CD14-positive monocyte (primary cell): Measurements from ENCODE around the gene BLID. TPM values are rescaled to one million over a fixed set of nuclear protein-coding genes. Genes with fewer than 3 reads are reported as not detected.

Experiments
- DNase-seq, 3 donors: peaks; one replicate each; pipeline ENCODE4 v3.0.0-alpha.2; 2011 to 2022
- H2AFZ ChIP-seq: 2 replicates; pipeline ENCODE4 v1.6.0; 2012; ENCODE audit warnings: mild to moderate bottlenecking, low read depth, low read length, inconsistent platforms; ENCODE audit not compliant: insufficient read depth, poor library complexity, severe bottlenecking
- H3K27ac ChIP-seq, 2 donors: 1 replicate in 1 of 2; 2 replicates in 1 of 2; pipeline ENCODE4 v1.5.1; 2012 to 2013; ENCODE audit warnings: low read length in 2 of 2, control low read depth in 1 of 2, inconsistent platforms in 1 of 2, low read depth in 1 of 2, mild to moderate bottlenecking in 1 of 2
- H3K27me3 ChIP-seq, 2 donors: one replicate each; pipeline versions ENCODE4 v1.6.0 to v1.6.1; 2011 to 2013; ENCODE audit warnings: low read length in 2 of 2; ENCODE audit not compliant: control insufficient read depth in 2 of 2, insufficient read depth in 2 of 2
- H3K36me3 ChIP-seq, 2 donors: replicated peaks in 1 of 2; 1 replicate in 1 of 2; 2 replicates in 1 of 2; pipeline versions ENCODE4 v1.5.1 to v1.6.1; 2012 to 2013; ENCODE audit warnings: low read length in 2 of 2, control low read depth in 1 of 2, inconsistent platforms in 1 of 2, mild to moderate bottlenecking in 1 of 2; ENCODE audit not compliant: insufficient read depth in 2 of 2, control insufficient read depth in 1 of 2
- H3K4me1 ChIP-seq, 2 donors: 1 replicate in 1 of 2; 2 replicates in 1 of 2; pipeline versions ENCODE4 v1.5.1 to v1.6.1; 2012 to 2013; ENCODE audit warnings: low read length in 2 of 2, control low read depth in 1 of 2, inconsistent platforms in 1 of 2, mild to moderate bottlenecking in 1 of 2, moderate library complexity in 1 of 2; ENCODE audit not compliant: insufficient read depth in 2 of 2, control insufficient read depth in 1 of 2
- H3K4me2 ChIP-seq: replicated peaks from 2 replicates; pipeline ENCODE3; 2012; ENCODE audit warnings: low read length, moderate library complexity, mild to moderate bottlenecking; ENCODE audit not compliant: poor library complexity, severe bottlenecking; ENCODE audit errors: extremely low read depth
- H3K4me3 ChIP-seq, 3 experiments: fragments of 200-600 bp in 1 of 3; sonication (generic) in 1 of 3; replicated peaks in 1 of 3; 1 replicate in 2 of 3; 2 replicates in 1 of 3; pipeline ENCODE4 v1.5.1; 2011 to 2013; ENCODE audit warnings: low read length in 3 of 3, mild to moderate bottlenecking in 3 of 3, control low read depth in 2 of 3, low read depth in 2 of 3, inconsistent platforms in 1 of 3, moderate library complexity in 1 of 3
- H3K79me2 ChIP-seq: 2 replicates; pipeline ENCODE4 v1.6.0; 2012; ENCODE audit warnings: mild to moderate bottlenecking, control low read depth, inconsistent platforms, low read length, moderate library complexity; ENCODE audit not compliant: insufficient read depth
- H3K9ac ChIP-seq: 2 replicates; pipeline ENCODE4 v1.6.0; 2017; ENCODE audit warnings: low read length, mild to moderate bottlenecking; ENCODE audit not compliant: insufficient read depth, poor library complexity, severe bottlenecking
- H3K9me3 ChIP-seq, 2 donors: replicated peaks in 1 of 2; 1 replicate in 1 of 2; 2 replicates in 1 of 2; pipeline versions ENCODE4 v1.5.1 to v1.6.1; 2012 to 2013; ENCODE audit warnings: low read length in 2 of 2, control low read depth in 1 of 2; ENCODE audit not compliant: control insufficient read depth in 1 of 2, insufficient read depth in 1 of 2
- H4K20me1 ChIP-seq: 2 replicates; pipeline ENCODE4 v1.6.0; 2012; ENCODE audit warnings: mild to moderate bottlenecking, low read length, control low read depth, moderate library complexity; ENCODE audit not compliant: insufficient read depth
- H3K27ac Mint-ChIP-seq, 7 donors: one replicate each; pipeline ENCODE4 v1.8.0; 2020; ENCODE audit warnings: mild to moderate bottlenecking in 7 of 7, mixed read lengths in 7 of 7, moderate library complexity in 6 of 7, inconsistent platforms in 2 of 7
- H3K27me3 Mint-ChIP-seq, 3 donors: one replicate each; pipeline ENCODE4 v1.8.0; 2021 to 2022; ENCODE audit warnings: low read depth in 3 of 3, mild to moderate bottlenecking in 3 of 3, mixed read lengths in 3 of 3, moderate library complexity in 3 of 3, inconsistent platforms in 1 of 3
- H3K36me3 Mint-ChIP-seq, 2 donors: one replicate each; pipeline ENCODE4 v1.8.0; 2020; ENCODE audit warnings: mixed read lengths in 2 of 2, inconsistent platforms in 1 of 2, mild to moderate bottlenecking in 1 of 2
- H3K4me1 Mint-ChIP-seq: one replicate; pipeline ENCODE4 v1.8.0; 2020; ENCODE audit warnings: mild to moderate bottlenecking, mixed read lengths
- H3K4me3 Mint-ChIP-seq, 2 donors: one replicate each; pipeline ENCODE4 v1.8.0; 2020; ENCODE audit warnings: mild to moderate bottlenecking in 2 of 2, mixed read lengths in 2 of 2, moderate library complexity in 1 of 2
- H3K9me3 Mint-ChIP-seq, 7 donors: one replicate each; pipeline ENCODE4 v1.8.0; 2020 to 2022; ENCODE audit warnings: mixed read lengths in 7 of 7, mild to moderate bottlenecking in 6 of 7, moderate library complexity in 6 of 7, inconsistent platforms in 2 of 7
- CTCF ChIP-seq: fragments of 200-600 bp; IDR thresholded peaks from one replicate; pipeline ENCODE4 v1.8.0; 2022; ENCODE audit warnings: antibody characterized with exemption, mild to moderate bottlenecking
- WGBS: methylation state at CpG from one replicate; pipeline ENCODE4 v1.1.5; 2013; ENCODE audit warnings: missing lambda C conversion rate; ENCODE audit not compliant: insufficient coverage; 5-methylcytosine and 5-hydroxymethylcytosine counted together
- intact Hi-C, 2 donors: fragments of 100-400 bp; cut with micrococcal nuclease; formaldehyde crosslinking; loops; one replicate each; pipeline versions ENCODE4 v1.15.0 to v1.15.1; 2023
- polyA plus RNA-seq, 3 donors: library from polyadenylated mRNA; depleted of rRNA in 1 of 3; unstranded in 2 of 3; stranded (reverse) in 1 of 3; fragments of 300-500 nt in 2 of 3; fragments of >200 nt in 1 of 3; fragmentation: Illumina TruSeq in 2 of 3; gene quantifications; 1 replicate in 2 of 3; 2 replicates in 1 of 3; pipeline ENCODE4 v1.2.3, GENCODE V29; 2012 to 2021

BLID gene
- polyA plus RNA-seq, 3 donors = not detected

- 100% methylated on average over 3 of the region's 4 CpGs for WGBS
- DNase-seq = no peak
- Histone ChIP-seq H3K27me3 (peaks cover 0 to 6% of the 10 kb centered on the region in 2 donors), H3K4me2 (no peak overlapping the region), H3K4me1 (no peaks in the 10 kb centered on the region), H3K79me2 (no peaks in the 10 kb centered on the region), H3K27ac (no peak overlapping the region), H3K9ac (no peak overlapping the region), H3K9me3 (no peaks in the 10 kb centered on the region), H3K36me3 (no peaks in the 10 kb centered on the region), H2AFZ (no peak overlapping the region), H3K4me3 (no peak overlapping the region), H4K20me1 (no peaks in the 10 kb centered on the region)
- peaks cover 2 to 12% (median 7%) of the 10 kb centered on the region in 3 donors for H3K27me3 Mint-ChIP-seq
- H3K4me3 Mint-ChIP-seq = no peak overlapping the region
- no peaks in the 10 kb centered on the region for H3K36me3 Mint-ChIP-seq
- peaks cover 4% of the 10 kb centered on the region for H3K4me1 Mint-ChIP-seq
- TF ChIP-seq CTCF = no peak
- H3K27ac Mint-ChIP-seq = no peak overlapping the region
- intact Hi-C loops = loop anchor here in 1 of 2 donors (10.0 kb wide), 1 partner anchor 455 kb away; no protein-coding TSS in a partner anchor
- peaks cover 0 to 3% (median 0%) of the 10 kb centered on the region in 7 donors for H3K9me3 Mint-ChIP-seq
These were observed 6.1 kb downstream of the BLID start for GRCh38 chr11:122109932-122110331.

DNA sequence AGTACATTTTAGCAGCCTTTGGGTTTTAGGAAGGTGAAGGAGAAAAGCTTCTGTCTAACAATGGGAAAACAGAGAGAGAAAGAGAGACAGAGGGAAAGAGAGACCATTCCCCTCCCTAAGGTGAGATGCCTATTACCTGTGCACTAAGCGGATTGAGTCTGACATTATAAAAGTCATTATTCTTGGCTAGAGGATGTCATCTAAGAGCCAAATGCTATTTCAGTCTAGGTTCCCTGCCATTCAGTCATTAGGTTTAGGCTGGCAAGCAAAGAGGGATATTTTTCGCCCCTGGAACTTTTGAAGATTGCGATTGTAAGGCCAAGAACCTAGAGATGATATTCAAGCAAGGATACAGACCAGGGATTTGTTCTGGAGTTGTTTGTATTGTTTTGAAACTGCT lies 7.2 kb downstream of the BLID start:
- H3K27ac Mint-ChIP-seq = no peak overlapping the region
- no peak overlapping the region for H3K4me3 Mint-ChIP-seq
- TF ChIP-seq CTCF = no peak
- no peak overlapping the region for H3K4me2 ChIP-seq
- H3K4me3 ChIP-seq = no peak overlapping the region
- H3K79me2 ChIP-seq = no peaks in the 10 kb centered on the region
- H3K9ac ChIP-seq = no peak overlapping the region
- intact Hi-C loops = loop anchor here in 1 of 2 donors (10.0 kb wide), 1 partner anchor 454 kb away; no protein-coding TSS in a partner anchor
- H3K9me3 ChIP-seq = no peaks in the 10 kb centered on the region
- no peak overlapping the region for H2AFZ ChIP-seq
- no peaks in the 10 kb centered on the region for H3K4me1 ChIP-seq
- H3K36me3 Mint-ChIP-seq = no peaks in the 10 kb centered on the region
- no peak for DNase-seq
- H3K36me3 ChIP-seq = no peaks in the 10 kb centered on the region
- peaks cover 4% of the 10 kb centered on the region for H3K4me1 Mint-ChIP-seq
- 100% methylated on average over 1 of the region's 3 CpGs for WGBS
- peaks cover 4 to 13% (median 12%) of the 10 kb centered on the region in 3 donors for H3K27me3 Mint-ChIP-seq
- H3K9me3 Mint-ChIP-seq = peaks cover 0 to 3% (median 0%) of the 10 kb centered on the region in 7 donors
- no peak overlapping the region for H3K27ac ChIP-seq
- H4K20me1 ChIP-seq = no peaks in the 10 kb centered on the region
- peaks cover 0 to 11% of the 10 kb centered on the region in 2 donors for H3K27me3 ChIP-seq
